ENCODE measurements around the gene XRCC5. TPM values are rescaled to one million over a fixed set of nuclear protein-coding genes. Genes with fewer than 3 reads are reported as not detected.
A peak's percentile ranks its signal among the peaks of the same experiment; 100 is the strongest.

Gene XRCC5
- total RNA-seq, 1 experiment from 2014 or later = 618 TPM

- H2AK5ac ChIP-seq (ENCODE audit: insufficient read length, low read length) = no peak overlapping the region
- H2BK5ac ChIP-seq (ENCODE audit: insufficient read length, low read length) = no peak overlapping the region
- peaks cover 35 to 88% (median 68%) of the 10 kb centered on the region in 3 experiments for H3K36me3 Mint-ChIP-seq (ENCODE audit: insufficient read depth in 1 of 3, low read depth in 3 of 3)
- H2AFZ ChIP-seq (ENCODE audit: low read length) = no peak overlapping the region
- H2BK15ac ChIP-seq (ENCODE audit: low read depth, low read length) = no peak overlapping the region
- H3K79me2 ChIP-seq (ENCODE audit: insufficient read depth, low read length) = 0 out of 2 replicates have a peak, but pooled peaks cover 4% of the 10 kb centered on the region
- H3K4me1 Mint-ChIP-seq = peaks cover 23 to 42% of the 10 kb centered on the region in 2 experiments
- no peaks in the 10 kb centered on the region for H3K9me3 ChIP-seq (ENCODE audit: control insufficient read depth, low read depth, low read length)
- H3K27me3 Mint-ChIP-seq (ENCODE audit: low read depth) = no peaks in the 10 kb centered on the region
- H4K5ac ChIP-seq (ENCODE audit: insufficient read length, low read depth, low read length) = no peak overlapping the region
- H4K91ac ChIP-seq (ENCODE audit: insufficient read length, low read depth, low read length) = no peak overlapping the region
- no peaks in the 10 kb centered on the region for H3K23me2 ChIP-seq (ENCODE audit: insufficient read length, low read depth, low read length, poor library complexity, severe bottlenecking)
- no peak for TF ChIP-seq CTCF (conservative IDR thresholded peaks at IDR 0.05)
- no peak overlapping the region for H3K4ac ChIP-seq (ENCODE audit: low read depth, low read length)
- no CpG with 5 or more reads among the region's 3 CpGs for WGBS (ENCODE audit: extremely low coverage, insufficient read length, low lambda C conversion rate)
- no peaks in the 10 kb centered on the region for H3K9me3 Mint-ChIP-seq
- no peak overlapping the region for H2BK12ac ChIP-seq (ENCODE audit: insufficient read length, low read depth, low read length)
- H3K9ac ChIP-seq (ENCODE audit: extremely low read depth, insufficient read length, low read length) = no peak overlapping the region
- H3K79me1 ChIP-seq (ENCODE audit: insufficient read depth, low read depth, low read length, poor library complexity, severe bottlenecking) = no peaks in the 10 kb centered on the region
- H3K56ac ChIP-seq (ENCODE audit: insufficient read length, low read depth, low read length) = no peak overlapping the region
- H3T11ph ChIP-seq (ENCODE audit: low read length) = no peak overlapping the region
- no peaks in the 10 kb centered on the region for H3K27me3 ChIP-seq (ENCODE audit: insufficient read depth, low read length)
- H3K27ac ChIP-seq (ENCODE audit: insufficient read length, low read depth, low read length) = no peak overlapping the region
- H3K4me3 Mint-ChIP-seq = no peak overlapping the region
- no peak overlapping the region for H3K14ac ChIP-seq (ENCODE audit: insufficient read depth, low read length)
- 0 out of 2 replicates have a peak, but pooled peaks cover 3% of the 10 kb centered on the region for H3K4me1 ChIP-seq (ENCODE audit: insufficient read depth, low read length)
- no peak overlapping the region for H3K18ac ChIP-seq (ENCODE audit: insufficient read length, low read depth, low read length)
- no peak overlapping the region for H4K8ac ChIP-seq (replicated peaks; ENCODE audit: insufficient read length, low read depth, low read length)
- no peak overlapping the region for H2BK20ac ChIP-seq (ENCODE audit: low read depth, low read length, poor library complexity, severe bottlenecking)
- H4K20me1 ChIP-seq (ENCODE audit: control insufficient read depth, insufficient read depth, insufficient read length) = no peaks in the 10 kb centered on the region
- H2BK120ac ChIP-seq (ENCODE audit: low read depth, low read length, poor library complexity, severe bottlenecking) = no peak overlapping the region
- DNase-seq = no peak
- peak overlapping the region in 1 of 3 experiments; percentile 75; a peak in 3 of 7 replicates for H3K27ac Mint-ChIP-seq
- H3K23ac ChIP-seq (ENCODE audit: insufficient read length, low read depth, low read length) = no peak overlapping the region
- no peak overlapping the region for H3K4me2 ChIP-seq (ENCODE audit: insufficient read depth, insufficient read length, low read length)
These were observed 84.9 kb downstream of the XRCC5 start for GRCh38 chr2:216194013-216194412.
